T-helper 2 cell (primary cell): ENCODE results near the gene ATRN.
"Not testable (repeated sequence)": the region's sequence is repeated elsewhere in the genome, so short reads cannot be mapped to it uniquely, and the experiment has no call there.

Source experiments
- DNase-seq, 5 experiments: peaks; one replicate each; pipeline versions ENCODE4 v3.0.0 to v3.0.0-alpha.2; 2012 to 2022

The ATRN gene

DNA sequence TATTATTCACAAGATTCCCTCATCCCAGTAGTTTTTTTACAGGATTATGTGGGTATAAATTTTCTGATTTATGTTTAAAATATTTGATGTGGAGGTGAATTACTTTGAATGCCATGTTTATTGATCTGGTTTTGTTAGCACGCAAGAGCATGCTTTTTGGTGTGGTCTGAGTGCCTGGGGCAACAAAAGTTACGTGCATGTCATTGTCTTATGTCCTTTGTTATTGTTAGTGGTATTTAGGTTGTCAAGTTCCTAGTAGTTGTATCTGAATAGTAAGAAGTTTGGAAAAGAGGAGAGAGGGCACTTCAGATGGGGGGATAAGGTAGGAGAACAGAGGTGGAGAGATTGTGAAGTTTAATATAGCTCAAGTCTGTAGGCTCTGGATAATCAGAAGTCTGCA is 95.0 kb downstream of the ATRN start:
- DNase-seq, result no peak

DNA sequence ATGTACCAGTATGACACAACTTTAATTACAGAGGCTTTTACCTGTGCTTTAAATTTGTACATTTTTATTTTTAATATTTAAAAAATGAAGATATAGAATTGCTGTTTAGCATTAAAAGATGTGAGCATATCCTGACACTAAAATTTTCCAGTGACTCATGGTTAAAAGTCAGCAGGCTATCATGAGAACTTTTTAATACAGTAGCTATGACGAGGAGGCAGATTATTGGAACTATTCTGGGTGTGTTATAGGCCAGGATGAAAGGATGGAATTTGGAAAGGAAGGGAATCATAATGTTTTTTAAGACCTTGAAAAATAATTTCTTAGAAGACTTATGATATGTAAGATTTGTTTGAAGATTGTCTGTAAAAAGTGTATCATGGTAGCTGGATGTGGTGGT is 101.3 kb downstream of the ATRN start:
- no peak for DNase-seq

DNA sequence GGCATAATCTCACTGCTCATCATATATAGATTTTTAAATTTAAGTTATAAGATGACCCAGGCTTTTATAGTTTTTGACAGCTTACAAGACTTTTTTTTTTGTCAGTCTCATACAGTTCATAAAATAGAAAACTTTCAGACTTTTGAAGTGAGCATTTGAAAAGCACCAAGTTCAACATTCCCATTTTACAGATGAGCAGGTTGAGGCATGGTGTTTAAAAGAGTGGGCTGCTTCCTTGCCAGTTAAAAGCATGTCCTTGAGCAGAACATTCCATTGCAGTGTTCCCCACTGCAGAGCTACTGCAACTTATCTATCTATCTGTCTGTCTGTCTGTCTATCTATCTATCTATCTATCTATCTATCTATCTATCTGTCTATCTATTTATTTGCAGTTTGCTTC is 105.5 kb downstream of the ATRN start:
- DNase-seq, result no peak

DNA sequence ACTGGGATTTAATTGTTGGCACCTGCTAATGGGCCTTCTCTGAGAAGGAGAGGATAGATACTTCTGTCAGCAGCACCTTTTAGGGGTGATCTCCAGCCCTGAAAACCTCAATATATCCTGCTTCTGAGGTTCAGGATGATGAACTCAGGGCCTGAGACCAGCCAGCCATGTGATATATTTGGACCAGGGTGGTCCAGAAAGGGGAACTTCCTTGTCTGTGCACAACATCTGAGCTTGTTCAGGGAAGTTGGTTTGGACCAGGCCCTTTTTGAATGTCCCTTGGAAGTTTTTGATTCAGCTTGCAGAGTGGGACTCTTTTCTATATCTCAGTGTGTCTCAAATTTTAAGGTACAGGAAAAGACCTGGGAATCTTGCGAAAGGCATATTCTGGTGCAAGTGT is 106.5 kb downstream of the ATRN start:
- no peak for DNase-seq

DNA sequence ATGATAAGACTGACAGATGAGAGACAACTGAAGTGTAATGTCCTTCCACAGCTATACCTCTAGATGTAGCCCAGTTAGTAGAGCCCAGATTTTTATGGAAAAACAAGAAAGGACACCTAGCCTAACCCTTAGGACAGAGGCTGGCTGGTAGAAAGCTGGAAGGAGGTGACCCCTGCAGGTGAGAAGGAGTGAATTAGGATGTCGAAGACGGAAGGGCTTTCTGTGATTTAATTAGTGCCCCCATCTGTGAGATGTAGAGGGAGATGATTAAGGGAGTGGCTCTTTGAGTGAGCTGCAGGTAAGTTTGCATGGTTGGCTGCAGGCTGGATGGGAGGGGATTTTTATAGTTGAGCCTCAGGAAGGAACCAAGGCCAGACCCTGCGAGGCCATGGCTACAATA is 109.6 kb downstream of the ATRN start:
- no peak for DNase-seq

DNA sequence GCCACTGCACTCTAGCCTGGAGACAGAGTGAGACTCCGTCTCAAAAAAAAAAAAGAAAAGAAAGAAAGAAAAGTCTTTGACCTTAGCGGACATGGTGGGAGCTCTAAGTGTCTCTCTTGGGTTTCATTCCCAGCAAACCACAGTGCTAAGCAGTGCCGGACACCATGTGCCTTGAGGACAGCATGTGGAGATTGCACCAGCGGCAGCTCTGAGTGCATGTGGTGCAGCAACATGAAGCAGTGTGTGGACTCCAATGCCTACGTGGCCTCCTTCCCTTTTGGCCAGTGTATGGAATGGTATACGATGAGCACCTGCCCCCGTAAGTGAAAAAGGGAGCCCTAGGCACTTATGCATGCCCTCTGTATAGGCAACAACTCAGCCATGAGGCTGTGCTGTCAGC is 112.9 kb downstream of the ATRN start:
- no peak for DNase-seq

DNA sequence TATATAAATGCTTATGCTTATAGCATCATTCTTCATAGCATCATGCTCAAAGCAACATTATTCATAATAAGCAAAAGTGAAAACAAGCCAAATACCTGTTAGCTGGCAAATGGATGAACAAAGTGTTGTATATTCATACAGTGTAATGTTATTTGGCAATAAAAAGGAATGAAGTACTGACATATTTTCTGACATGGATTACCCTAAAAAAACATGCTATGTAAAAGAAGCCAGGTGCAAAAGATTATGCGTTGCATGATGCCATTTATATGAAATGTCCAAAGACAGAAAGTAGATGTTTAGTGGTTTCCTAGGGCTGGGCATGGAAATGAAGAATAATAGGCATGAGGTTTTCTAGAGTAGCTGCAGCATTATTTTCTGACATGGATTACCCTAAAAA is 115.3 kb downstream of the ATRN start:
- no peak for DNase-seq

DNA sequence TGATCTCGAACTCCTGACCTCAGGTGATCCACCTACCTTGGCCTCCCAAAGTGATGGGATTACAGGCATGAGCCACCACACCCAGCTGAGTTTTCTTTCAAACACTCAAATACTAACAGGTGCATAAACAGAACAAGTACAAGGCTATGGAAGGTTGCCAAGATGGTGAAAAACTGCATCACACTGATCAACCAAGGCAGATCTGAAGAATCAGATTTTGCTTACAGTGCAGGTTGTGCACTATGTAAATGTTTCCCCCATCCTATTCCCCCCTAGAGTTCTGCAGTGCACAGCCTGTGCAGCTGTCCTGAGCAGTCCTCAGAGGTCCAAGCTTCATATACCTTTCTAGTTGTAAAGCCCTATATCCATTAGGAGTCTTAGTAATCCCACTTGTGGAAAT is 119.3 kb downstream of the ATRN start:
- no peak for DNase-seq

DNA sequence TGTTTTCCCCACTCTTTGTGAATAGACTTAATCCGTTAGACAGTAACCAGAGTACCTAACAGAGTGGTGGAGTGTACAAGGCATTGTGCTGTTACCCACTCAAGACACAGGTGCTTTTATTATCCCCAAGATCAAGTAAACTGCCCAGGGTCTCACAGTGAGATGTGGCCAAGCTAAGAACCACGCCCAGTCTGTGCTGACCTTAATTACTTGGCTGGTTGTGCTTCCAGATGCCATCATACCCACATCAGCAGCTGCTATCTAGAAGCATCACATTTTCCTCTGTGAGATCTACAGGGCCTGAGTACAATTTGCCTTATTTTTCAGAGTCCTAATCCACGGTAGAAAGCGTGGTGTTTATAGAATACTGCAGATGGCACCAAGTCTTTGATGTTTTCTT is 122.1 kb downstream of the ATRN start:
- DNase-seq, result no peak

DNA sequence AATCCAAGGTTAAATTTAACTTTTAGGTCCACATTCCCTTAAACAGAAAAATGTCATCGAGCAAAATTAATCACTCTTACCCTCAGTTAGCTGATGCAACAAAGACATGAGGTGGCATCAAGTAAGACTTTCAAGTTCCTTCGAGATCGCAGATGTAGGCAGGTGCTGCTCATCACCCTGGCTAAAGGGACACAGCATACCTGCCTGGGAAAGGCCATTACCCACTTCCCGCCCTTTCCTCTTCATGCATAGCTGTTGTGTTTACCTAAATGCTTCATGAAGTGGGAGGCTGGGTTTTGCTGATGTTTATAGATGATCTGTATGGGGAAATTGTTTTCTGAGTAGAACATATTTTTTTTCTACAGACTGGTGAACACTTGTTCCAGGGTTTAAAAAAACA is 124.7 kb downstream of the ATRN start:
- no peak for DNase-seq

DNA sequence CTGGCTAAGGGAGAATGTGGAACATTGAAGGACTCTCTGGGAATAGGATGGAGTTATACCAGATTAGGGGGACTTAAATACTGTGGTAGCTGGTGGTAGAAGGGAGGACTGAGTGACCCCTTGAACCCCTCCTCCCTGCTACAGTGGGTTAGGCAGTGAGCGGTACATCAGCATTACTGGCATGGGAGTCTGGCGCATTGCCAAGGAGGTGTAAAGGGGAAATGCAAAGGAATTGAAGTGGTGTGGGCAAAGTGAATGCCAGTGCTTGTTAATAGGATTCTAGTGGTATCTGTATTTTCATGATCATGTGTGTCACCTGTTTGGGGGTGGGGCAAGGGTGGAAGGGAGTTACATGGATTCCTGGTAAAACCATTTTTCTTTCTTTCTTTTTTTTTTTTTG is 132.3 kb downstream of the ATRN start:
- no peak for DNase-seq

DNA sequence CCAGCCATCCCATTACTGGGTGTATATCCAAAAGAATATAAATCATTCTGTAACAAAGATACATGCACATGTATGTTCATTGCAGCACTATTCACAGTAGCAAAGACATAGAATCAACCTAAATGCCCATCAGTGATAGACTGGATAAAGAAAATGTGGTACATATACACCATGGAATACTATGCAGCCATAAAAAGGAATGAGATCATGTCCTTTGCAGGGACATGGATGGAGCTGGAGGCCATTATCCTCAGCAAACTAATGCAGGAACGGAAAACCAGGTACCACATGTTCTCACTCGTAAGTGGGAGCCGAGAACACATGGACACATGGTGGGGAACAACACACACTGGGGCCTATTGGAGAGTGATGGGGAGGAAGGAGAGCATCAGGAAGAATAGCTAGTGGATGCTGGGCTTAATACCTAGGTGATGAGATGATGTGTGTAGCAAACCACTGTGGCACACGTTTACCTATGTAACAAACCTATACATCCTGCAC is 134.6 kb downstream of the ATRN start:
- DNase-seq, result not testable (repeated sequence)

DNA sequence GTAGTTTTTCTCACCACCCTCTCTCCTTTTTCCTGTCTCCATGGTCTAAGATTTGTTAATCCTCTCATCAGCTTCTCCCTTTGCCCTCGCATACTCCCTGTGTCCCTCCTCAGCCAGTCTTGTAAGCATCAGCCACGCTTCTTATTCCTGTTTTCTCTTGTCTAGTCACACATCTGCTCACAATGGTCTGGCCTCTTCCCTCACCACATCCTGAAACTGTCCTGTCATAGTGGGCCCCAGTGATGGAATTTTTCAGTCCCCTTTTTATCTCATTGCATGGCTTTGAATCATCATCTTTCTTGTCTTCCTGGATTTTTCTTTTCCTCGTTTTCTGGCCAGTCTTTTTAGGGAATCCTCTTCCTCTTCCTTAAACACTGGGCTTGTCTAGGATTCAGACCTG is 135.2 kb downstream of the ATRN start:
- no peak for DNase-seq

DNA sequence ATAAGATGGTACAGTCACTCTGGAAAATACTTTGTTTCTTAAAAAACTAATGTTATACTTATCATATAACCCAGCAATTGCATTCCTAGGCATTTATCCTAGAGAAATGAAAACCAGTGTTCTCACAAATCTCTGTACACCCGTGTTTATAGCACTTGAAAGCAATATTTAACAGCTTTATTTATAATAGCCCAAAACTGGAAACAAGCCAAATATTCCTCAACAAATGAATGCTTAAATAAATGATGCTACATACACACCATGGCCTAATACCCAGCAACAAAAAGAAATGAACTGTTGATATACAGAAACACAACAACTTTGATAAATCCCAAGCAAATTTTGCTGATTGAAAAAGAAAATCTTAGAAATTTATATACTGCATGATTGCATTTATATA is 141.1 kb downstream of the ATRN start:
- no peak for DNase-seq

DNA sequence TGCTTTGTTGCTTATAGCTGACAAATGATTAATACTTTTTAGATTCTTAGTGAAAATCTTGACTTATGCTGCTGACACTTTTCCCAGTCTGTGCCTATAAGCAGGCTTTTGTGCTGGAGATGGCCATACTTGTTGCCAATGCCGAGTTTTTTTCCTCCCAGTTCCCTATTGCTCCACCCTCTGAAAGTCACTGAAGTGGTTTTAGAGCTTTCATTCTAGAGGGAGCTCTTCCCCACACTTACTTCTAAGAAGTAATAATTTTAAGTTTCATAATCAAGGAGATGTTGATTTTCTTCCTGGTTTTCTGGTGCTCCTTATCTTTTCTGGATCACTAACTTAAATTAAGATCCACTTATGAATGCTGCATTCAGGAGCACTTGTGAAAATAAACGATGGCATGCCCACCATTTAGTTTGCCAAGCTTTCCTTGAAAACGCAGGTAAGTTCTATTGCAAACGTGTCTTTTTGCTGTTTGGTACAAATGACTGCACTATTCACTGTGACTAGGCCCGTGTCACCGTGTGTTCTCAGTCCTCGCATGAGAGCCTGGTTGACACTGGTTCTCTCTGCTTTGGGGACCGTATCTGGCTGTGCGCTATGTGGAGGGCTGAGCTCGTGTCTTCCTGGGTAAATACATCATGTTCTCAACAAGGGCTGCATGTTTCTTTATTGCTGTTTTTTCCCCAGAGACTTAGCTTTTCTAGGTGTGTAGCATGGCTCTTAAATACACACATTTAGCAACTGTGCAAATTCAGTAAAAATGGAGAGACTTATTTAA is 142.2 kb downstream of the ATRN start:
- no peak for DNase-seq

DNA sequence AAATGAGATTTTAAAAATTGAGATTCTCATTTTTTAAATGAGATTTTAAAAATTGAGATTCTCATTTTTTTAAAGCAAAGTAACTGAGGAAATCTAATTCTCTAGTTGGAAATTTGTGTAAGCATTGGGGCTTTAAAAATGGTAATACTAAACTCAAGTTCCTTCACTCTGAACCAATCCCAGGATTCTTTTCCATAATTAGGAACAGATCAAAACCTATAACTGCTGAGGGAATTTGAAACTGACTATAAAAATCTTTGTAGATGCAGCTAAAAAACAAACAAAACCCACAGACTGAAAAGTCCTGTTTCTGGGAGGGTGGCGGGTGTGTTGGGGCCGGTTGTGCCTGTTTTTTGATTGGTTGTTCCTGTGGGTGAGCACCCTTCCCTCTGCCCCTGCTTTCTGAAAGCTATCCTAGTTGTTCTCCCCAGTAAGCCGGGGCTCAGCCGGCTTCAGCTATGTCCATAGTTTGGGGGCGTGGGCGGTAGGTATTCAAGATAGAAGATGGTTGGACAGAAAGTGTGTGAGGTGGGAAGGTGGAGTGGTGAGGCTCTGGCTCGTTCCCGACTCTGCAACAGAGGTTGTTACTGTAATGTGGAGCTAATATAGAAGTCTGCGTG is 143.1 kb downstream of the ATRN start:
- DNase-seq, result no peak

DNA sequence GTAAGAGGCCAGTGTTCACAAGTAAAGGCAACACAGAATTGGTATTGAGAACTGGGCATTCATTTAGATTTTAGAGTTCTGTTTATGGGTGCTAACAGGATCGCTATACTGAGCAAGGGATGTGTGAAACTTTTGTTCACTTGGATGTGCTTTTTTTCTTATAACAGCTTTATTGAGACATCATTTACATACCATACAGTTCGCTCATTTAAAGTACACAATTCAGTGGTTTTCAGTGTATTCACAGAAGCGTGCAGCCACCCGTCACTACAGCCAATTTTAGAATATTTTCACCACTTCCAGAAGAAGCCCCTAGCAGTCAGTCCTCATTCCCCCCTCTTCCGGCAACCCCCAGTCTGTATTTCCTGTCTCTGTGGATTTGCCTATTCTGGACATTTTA is 143.6 kb downstream of the ATRN start:
- DNase-seq, result no peak

DNA sequence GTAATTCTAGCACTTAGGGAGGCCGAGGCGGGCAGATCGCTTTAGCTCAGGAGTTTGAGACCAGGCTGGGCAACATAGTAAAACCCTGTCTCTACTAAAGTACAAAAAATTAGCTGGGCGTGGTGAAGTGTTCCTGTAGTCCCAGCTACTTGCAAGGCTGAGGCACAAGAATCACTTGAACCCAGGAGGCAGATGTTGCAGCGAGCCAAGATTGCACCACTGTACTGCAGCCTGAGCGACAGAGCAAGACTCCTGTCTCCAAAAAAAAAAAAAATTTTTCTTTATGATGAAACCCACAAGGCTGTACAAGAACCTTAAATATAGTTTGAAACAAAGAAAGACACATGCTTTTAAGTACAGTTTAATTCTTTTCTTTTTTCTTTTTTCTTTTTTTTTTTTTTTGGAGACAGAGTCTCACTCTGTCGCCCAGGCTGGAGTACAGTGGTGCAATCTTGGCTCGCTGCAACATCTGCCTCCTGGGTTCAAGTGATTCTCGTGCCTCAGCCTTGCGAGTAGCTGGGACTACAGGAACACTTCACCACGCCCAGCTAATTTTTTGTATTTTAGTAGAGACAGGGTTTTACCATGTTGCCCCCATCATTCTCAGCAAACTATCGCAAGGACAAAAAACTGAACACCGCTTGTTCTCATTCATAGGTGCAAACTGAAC is 144.5 kb downstream of the ATRN start:
- DNase-seq, result not testable (repeated sequence)

DNA sequence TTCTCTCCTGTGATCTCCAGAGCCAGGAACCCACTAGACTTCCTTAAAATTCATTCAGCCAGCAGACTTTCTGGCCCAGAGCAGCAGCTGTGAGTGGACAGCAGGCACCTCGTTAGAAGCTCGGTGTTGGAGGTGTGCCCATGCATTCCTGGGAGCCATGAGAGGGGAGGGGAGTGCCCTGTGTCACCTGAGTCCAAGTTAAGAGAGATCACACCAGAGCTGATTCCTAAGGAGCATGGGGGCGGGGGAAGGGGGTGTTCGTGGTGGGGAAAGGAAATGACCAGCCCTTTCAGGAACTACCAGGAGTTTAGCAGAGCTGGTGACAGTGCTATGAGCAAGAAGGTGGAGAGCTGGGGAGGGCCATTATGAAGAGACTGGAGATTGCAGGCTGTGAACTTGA is 145.4 kb downstream of the ATRN start:
- no peak for DNase-seq

DNA sequence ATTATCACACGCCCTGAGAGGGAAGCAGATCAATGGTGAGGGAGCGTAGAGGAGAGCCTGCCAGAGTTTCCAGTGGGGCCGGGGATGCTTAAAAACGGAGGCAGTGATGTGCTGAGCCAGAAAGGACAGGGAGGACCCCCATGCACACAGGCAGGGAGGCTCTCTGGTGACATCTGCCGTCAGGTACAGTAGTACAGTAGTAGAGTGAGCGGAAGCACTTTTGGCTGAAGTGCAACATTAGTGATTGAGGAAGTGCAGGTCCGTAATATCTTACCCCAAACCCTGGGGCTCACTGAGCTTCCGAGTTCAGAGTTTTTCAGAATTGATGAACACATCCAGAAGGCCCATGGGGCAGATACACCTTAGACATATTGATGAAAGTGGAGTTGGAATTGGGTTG is 150.3 kb downstream of the ATRN start:
- DNase-seq, result no peak

DNA sequence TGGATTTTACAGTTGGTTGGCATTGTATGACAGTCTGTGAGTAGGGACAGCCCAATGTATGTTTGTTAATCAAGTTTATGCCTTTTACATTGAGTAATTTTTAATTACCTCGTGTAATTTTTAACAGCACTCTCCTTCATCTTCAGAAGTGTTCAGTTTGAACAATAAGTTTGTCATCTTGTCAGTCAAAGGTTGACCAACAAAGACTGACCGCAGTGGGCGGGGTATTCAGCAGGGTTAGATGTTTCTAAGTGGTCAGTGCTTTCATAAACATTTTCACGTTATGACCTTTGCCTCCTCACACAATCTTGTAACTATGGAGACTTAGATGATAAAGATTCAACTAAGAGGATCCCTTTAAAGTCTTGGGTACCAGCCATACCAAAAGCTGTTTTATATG is 151.6 kb downstream of the ATRN start:
- DNase-seq, result no peak

DNA sequence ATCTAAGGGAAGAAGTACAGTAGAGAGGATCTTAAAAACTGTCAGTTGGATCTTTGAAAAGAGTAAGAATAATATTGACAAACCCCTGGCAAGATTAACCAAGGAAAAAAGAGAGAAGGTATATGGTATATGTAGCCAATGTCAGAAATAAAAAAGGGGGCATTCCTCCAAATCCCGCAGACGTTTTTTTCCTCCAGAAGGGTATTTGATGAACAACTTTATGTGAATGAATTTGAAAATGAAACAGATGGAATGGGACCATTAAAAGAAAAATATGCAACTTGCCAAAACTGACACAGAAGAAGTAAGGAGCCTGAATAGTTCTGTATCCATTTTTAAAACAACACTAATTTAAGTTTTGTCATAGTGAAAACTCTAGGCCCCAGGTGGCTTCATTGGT is 156.7 kb downstream of the ATRN start:
- no peak for DNase-seq

DNA sequence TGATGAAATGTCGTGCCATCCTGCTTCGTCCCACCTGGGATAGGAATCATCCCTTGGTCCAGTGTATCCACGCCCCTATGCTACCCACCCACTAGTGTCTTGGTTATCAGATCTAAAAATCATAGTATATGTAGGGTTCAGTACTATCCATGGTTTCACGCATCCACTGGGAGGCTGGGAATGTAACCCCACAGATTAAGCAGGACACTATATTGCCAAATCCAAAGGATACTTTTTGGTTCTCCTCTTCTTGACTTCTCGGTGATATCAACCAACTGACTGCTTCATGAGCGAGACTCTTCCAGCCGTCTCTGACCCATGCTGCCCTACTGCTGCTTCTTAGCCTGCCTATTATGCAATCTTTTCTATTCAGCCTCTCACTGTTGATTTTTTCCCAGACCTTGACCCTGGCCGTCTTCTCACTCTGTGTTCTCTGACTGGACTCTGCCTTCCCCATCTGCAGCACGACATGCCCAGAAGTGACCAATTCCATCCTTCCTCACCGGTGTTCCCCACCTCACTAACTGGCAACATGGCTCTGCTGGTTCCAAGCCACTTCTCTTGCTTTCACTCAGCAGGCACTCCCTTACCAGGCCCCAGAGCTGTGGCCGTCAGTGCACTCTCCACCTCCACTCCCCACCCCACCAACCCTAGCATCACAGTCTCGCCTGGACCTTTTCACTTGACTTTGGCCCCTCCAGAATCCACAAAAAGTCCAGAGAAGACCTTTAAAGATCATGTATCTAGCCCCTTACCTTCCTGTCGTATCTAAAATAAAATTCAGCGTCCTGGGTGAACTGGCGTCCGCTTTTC is 157.9 kb downstream of the ATRN start:
- no peak for DNase-seq
